ENCODE results near the gene LCN15.
"Not testable (repeated sequence)": the region's sequence is repeated elsewhere in the genome, so short reads cannot be mapped to it uniquely, and the experiment has no call there.

The LCN15 gene

DNA sequence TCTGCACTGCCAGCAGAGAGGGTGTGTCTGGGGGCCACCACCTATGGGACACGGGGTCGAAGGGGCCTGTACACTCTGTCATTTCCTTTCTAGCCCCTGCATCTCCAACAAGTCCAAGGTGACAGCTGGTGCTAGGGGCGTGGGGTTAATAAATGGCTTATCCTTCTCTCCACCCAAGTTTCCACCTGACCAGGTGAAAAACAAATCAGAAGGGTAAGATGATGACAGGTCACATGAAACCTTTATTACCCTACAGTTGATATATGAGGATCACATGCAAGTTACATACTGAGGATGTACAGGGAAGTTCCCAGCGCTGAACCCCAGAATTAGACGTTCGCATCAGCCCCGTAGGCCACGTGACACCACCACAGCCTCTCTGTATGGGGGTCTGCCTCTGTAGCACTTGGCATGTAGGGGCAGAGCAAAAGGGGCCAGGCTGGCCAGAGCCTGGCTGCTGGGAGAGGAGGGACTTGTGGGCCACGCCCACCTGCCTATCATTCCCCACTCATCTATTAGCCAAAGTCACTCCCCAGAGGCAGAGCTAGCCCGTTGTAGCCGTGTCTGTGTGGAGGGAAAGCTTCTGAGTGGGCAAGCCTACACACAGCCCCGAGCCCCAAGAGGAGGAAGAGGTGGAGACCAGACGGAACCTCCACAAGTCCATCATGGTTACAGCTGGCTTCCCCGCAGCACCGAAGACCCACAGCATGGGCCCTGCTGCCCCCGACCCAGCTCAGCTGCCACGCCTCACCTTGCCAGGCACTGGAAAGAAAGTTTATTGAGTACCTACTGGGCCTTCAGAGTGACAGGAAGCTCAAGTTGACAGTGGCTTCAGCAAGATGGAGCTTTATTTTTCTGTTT is 29.0 kb upstream of the LCN15 start:
- no peak for FAIRE-seq

DNA sequence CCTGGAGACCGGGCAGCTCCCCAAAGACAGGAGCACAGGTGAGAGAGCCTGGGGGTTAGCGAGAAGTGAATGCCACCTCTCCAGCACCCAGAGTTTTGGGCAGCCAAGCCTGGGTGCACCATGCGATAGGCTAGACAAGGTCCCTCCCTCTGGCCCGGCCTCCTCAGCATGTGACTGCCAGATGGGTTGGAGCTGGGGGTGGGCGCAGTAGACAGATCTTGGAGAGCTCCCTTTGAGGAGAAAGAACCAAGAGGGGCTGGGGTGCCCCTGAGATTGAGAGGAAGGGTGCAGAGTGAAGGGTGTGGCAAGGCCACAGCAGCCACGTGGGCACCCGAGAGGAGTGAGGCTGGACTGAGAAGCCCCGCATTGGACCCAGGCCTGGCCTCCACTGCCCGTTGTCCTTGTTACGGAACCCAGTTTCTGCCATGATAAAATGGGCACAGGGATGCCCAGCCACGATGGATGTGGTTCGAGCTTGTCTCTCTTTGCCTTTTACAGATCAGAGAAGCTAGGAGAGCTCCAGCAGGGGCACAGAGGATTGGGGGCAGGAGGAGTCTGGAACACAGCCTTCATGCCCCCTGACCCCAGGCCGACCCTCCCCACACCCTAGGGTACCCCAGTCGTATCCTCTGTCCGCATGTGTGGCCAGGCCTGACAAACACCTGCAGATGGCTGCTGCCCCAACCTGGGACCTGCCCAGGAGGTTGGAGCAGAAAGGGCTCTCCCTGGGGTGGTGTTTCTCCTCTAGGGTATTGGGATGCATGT is 28.2 kb upstream of the LCN15 start:
- FAIRE-seq = no peak

DNA sequence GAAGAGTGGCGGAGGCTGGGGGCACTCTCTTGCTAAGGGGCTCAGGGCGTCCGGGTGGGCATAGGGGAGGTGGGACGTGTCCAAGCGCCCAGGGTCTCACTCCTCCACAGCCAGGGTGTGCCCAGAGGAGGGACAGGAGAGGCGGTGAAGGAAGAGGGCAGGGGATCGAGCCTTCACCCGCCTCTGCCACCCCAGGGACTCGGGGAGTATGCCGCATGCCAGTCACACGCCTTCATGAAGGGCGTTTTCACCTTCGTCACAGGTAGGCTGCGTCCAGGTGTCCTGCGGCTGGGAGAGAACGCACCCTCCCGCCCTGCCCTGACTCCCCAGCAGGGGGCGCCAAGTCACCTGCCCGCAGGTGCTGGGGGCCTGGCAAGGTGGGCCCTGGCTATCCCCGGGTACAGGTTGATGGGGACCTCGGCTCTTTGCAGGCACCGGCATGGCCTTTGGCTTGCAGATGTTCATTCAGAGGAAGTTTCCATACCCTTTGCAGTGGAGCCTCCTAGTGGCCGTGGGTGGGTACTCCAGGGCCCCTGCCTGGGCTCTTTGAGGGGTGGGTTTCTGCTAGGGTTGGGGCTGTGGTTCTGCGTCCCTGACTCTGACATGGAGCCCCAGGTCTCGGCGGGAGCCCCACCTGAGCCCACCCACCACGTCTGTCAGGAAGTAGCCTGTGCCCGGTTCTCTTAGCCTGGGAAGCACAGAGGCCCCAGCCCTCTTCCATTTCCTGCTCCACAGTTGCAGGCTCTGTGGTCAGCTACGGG is 27.4 kb upstream of the LCN15 start:
- no peak for FAIRE-seq

DNA sequence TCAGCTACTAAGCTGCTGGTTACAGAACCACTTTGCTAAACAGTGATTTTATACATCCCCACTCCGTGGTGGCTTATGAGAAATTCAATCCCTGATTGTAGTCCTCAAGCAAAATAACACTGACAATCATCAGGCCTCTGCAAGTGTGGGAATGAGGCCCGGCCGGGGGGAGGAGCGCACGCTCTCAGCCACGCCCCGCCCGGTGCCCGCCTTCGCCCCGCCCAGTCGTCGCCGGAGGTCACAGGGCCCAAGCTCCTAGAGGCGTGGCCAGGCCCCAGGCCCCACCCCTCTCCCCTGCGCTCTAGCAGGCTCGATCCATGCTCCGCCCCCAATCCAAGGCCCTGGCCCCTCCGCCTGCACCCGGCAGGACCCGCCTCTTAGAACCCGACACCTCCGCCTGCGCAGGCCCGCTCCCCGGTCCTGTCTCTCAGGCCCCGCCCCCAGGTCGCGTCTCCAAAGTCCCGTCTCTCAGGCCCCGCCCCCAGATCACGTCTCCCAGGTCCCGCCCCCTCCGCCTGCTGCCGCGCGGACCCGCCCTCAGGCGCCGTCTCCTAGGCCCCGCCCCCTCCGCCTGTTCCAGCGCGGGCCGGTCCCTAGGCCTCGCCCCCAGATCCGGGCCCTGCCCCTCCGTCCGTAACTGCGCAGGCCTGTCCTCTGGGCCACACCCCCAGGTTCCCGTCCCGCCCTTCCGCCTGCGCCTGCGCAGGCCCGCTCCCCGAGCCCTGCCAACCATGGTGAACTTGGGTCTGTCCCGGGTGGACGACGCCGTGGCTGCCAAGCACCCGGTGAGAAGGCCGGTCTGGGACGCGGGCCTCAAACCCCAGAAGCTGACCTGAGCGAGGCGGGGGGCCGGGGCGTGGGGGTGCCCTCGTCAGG is 26.6 kb upstream of the LCN15 start, which contains the start of gene TMEM141:
TSS of gene TMEM141 (plus strand) at position 705 of the 876 bp plus-strand sequence. CDS start at position 732, 27 bp downstream.
- FAIRE-seq = no peak

DNA sequence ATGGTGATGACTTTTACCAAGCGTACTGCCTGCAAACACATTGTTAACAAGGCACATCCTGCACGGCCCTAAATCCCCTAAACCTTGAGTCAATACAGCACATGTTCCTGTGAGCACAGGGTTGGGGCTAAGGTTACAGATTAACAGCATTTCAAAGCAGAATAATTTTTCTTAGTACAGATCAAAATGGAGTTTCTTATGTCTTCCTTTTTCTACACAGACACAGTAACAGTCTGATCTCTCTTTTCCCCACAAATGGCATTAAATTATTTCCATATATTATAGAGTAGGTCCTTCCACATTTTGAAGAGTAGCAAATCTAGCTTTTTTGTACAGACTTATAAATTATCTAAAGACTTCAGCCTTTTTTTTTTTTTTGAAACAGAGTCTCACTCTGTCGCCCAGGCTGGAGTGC is 25.2 kb upstream of the LCN15 start:
- no peak for FAIRE-seq

DNA sequence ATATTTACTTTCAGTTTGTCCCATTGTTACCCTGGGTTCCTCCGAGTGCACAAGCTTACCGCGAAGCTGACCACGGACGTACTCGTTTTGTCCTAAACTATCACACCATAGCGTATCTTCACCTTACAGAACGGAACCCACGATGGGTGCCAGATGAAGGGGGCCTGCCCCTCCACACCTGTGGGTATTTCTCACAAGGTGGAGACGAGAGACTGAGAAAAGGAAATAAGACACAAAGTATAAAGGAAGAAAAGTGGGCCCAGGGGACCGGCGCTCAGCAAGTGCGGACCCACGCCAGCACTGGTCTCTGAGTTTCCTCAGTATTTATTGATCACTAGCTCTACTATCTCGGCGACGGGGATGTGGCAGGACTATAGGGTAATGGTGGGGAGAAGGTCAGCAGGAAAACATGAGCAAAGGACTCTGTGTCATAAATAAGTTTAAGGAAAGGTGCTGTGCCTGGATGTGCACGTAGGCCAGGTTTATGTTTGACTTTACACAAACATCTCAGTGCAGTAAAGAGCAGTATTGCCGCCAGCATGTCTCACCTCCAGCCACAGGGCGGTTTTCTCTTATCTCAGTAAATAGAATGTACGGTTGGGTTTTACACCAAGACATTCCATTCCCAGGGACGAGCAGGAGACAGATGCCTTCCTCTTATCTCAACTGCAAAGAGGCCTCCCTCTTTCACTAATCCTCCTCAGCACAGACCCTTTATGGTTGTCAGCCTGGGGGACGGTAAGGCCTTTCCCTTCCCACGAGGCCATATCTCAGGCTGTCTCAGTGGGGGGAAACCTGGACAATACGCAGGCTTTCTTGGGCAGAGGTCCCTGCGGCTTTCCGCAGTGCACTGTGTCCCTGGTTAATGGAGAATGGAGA is 24.6 kb upstream of the LCN15 start:
- FAIRE-seq = not testable (repeated sequence)

DNA sequence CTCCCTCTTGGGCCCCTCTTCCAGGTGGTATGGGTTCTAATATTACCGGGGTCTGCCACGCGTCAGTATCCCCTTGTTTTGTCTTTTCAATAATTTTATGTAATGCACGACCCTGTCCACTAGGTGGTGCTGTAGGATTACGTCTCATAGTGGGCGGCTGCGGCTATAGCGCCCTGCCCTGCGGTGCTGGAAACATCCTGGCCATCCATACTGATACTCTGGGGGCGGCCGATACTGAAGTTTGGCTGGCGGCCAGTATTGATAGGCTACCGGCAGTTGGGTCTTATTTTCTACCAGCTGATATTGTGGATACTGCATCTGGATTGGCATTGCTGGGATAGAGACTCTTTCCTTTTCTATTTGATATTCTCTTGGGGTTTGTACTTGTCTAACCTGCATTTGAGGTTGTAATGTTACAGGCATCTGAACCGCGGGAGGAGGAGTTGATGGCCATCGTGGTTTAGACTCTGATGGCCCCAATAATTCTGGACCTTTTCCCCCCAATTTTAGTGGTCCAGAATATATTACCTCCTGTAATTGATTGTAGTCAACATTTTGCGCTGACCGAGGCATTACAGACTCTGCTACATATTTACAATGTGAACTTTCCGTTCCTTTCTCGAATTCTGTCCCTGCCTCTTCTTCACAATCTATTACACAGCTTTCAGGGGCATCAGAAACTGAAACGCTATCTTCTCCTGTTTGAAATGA is 23.5 kb upstream of the LCN15 start:
- FAIRE-seq = no peak

DNA sequence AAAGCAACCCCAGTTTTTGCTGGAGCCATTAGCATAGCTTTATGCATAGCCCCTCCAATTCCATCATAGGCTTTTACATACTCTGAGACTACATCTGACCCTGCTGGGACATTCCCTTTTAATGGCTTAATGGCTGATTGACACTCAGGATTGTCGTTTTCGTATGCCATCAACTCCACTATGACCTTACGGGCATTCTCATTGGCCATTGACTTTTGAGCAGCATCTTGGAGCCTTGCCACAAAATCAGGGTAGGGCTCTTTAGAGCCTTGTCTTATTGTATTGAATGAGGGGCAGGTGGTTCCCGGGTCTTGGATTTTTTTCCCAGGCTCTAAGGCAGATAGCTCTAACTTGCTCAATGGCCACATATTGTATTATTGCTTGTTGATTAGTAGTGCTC is 22.7 kb upstream of the LCN15 start:
- not testable (repeated sequence) for FAIRE-seq

DNA sequence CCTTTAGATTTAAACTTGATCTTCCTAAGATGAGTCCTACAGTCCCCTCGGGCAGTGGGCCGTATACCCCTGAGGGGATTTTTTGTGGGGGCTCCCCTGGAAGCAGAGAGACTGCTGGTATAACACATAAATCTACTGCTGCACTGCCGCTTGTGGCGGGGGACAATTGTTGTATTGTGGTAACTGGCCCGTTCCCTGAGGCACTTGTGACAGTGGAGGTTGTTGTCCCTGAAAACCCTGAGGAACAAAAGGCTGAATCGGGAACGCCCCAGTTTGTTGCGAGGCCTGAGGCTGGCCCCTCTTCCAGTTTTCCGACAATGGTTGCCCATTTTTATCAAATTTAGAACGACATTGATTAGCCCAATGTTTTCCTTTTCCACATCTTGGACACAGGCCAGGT is 22.1 kb upstream of the LCN15 start:
- FAIRE-seq = no peak

DNA sequence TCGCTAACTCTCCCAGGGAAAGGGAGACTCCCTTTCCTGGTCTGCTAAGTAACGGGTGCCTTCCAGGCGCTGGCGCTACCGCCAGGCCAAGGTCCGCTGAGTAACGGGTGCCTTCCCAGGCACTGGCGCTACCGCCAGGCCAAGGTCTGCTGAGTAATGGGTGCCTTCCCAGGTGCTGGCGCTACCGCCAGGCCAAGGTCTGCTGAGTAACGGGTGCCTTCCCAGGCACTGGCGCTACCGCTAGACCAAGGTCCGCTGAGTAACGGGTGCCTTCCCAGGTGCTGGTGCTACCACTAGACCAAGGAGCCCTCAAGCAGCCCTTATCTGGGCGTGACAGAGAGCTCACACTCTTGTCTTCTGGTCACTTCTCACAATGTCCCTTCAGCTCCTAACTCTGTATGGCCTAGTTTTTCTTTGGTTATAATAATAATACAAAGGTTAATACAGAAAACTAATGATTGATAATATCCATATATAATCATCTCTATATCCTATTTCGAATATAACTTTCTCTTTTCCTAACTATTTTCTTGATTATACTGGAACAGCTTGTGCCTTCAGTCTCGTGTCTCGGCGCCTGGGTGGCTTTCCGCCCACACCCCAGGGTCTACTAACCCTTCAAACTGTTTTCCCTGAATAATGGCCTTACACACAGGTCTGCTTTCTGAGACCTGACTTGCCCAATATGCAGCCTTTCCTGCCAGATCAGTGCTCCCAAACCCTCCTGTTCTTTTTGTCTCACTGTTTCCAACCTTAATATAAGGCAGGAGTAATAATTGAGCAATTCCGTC is 21.4 kb upstream of the LCN15 start:
- FAIRE-seq = not testable (repeated sequence)

DNA sequence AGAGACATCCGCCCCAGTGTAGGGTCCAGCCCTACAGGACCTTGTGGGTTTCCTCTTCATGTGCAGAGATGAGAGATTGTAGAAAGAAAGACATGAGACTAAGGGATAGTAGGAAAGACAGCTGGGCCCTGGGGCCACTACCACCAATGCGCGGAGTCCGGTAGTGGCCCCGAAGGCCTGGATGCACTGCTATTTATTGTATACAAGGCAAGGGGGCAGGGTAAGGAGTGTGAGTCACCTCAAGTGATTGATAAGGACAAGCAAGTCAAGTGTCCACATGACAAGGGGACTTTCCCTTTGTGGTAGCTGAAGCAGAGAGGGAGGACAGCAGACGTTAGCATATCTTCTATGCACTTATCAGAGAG is 20.7 kb upstream of the LCN15 start:
- no peak for FAIRE-seq

DNA sequence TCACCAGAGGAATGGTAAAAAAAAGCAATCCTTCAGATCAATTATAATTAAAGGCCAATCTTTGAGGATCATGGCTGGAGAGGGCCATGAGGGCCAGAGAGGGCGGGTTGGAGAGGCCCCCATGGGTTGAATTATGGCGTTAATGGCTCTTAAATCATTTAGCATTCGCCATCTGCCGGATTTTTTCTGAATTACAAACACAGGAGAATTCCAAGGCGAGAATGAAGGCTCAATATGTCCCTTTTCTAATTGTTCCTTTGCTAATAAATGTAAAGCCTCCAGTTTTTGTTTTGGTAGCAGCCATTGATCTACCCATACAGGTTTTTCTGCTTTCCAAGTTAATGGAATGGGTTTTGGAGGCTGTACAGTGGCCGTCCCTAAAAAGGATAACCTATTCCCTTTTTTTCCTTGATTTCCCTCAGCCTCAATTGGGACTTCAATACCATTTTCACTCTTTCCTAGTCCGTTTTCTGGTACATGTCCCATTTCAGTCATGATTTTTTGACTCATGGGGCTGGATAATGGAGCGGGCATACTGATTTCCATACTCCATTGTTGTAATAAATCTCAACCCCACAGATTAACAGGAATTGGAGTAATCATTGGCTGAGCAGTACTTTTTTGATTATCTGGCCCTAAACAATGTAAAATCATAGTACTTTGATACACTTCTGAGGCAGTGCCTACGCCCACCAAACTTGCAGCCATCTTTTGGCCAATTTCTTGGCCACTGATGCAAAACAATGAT is 20.1 kb upstream of the LCN15 start:
- no peak for FAIRE-seq

DNA sequence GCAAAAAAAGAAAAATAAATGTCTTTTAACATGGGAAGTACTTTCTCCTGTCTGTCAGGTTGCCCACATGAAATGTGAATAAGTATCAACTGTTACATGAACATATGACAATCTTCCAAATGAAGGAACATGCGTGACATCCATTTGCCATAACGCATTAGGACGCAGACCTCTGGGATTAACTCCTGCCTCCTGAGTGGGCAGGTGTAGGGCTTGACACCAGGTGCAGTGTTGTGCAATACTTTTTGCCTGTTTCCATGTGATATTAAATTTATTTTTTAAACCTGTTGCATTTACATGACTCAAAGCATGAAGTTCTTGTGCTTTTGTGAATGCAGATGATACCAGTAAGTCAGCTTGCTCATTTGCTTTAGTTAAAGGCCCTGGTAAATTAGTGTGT is 18.1 kb upstream of the LCN15 start:
- no peak for FAIRE-seq

DNA sequence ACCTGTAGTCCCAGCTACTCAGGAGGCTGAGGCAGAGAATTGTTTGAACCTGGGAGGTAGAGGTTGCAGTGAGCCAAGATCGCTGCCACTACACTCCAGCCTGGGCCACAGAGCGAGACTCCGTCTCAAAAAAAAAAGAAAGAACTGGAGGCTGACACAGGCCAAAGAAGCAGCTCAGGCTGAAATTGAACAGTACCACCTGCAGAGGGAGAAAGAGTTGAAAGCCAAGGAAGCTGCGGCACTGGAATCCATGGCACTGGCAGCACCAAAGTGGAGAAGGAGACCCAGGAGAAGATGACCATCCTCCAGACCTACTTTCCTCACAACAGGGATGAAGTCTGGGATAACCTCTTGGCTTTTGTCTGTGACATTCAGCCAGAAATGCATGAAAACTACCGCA is 15.5 kb upstream of the LCN15 start:
- no peak for FAIRE-seq

DNA sequence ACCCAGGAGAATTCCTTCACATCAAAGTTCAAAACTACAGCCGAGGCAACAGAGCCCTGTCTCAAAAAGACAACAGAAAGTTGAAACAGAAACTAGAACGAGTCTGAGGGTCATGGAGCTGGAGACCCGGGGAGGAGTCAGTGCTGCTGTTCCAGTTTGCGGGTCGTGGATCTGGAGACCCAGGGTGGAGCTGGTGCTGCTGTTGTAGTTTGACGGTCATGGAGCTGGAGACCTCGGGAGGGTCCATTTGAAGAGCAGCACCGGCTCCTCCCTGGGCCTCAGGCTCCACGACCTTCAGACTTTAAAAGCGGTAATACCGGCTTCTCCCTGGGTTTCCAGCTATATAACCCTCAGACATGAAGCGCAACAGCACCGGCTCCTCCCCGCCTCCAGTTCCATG is 13.0 kb upstream of the LCN15 start:
- FAIRE-seq = no peak

DNA sequence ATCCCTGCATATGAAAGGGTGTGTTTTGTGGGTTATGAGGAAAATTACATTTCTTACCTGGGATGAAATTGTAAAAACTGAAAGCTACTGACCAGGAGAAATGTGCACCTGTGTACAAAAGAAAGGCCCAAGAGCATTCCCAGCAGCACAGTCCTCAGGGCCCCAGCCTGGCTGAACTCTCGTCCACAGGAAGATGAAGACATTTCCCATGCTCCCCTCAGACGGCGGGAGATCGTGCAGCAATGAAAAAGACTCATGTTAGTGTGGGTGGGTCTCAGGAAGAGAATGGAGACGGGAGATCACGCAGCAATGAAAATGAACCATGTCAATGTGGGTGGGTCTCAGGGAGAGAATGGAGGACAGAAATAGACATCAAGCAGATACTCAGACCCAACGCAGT is 12.6 kb upstream of the LCN15 start:
- FAIRE-seq = no peak

DNA sequence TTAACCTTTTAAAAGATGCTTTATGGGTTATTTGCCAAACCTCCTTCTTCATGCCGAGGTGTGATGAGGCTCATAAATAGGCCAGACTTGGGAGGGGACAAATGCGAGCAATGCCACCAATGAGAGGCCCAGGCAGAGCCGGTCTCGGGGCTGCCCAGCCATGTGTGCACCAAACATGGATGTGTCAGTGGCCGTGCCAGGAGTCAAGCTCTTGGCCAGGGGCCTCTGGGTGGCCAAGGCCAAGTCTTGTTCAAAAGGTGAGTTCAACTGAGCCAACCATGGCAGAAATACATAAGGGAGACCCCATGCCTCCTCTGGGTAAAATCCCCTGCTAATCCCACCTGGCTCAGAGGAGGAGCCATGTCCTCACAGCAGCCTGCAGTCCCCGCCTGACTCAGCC is 10.9 kb upstream of the LCN15 start:
- FAIRE-seq = no peak

DNA sequence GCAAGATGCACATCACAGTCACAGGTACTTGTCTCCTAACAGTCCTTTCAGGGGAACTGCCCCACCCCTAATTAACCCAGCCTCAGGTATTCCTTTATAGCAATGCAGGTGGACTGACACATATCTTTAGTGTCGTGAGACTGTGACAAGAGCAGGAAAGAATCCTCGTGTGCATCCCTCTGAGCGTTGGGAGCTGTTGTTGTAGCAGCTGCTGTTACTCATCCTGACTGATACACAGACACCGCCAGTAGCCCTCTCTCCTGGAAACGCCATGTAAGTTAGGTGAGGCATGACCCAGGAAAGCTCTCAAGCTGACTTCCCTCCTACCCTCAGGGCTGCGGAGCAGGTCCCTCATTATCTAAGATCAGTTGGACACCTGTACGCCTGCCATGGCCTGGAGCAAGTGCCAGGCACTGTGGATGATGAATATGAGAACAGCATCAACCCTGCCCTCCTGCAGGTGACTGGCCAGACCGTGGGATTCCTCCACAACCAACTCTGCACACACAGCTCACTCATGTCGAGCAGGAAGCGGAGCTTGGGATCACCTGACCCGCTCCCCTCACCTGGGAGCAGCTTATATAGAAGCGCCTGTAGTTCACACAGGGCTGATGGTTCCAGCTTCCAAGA is 10.2 kb upstream of the LCN15 start:
- FAIRE-seq = no peak
